ENCODE measurements around the gene PDGFA.

PDGFA gene

GRCh38 chr7:537911-538634, 18.4 kb upstream of the PDGFA start:
- no peak for DNase-seq (ENCODE audit: low read depth, low spot score)

GRCh38 chr7:536231-536630, 16.6 kb upstream of the PDGFA start:
- DNase-seq (ENCODE audit: low read depth, low spot score): no peak

- no peak for DNase-seq (ENCODE audit: low read depth, low spot score)
These were observed 15.3 kb upstream of the PDGFA start for GRCh38 chr7:534959-535358.

- no peak for DNase-seq (ENCODE audit: low read depth, low spot score)
These were observed 14.4 kb upstream of the PDGFA start for GRCh38 chr7:534075-534474.

GRCh38 chr7:533266-533665, 13.6 kb upstream of the PDGFA start:
- no peak for DNase-seq (ENCODE audit: low read depth, low spot score)

GRCh38 chr7:532379-533143, 12.9 kb upstream of the PDGFA start:
- no peak for DNase-seq (ENCODE audit: low read depth, low spot score)

- no peak for DNase-seq (ENCODE audit: low read depth, low spot score)
These were observed 12.1 kb upstream of the PDGFA start for GRCh38 chr7:531777-532176.

- no peak for DNase-seq (ENCODE audit: low read depth, low spot score)
These were observed 8.8 kb upstream of the PDGFA start for GRCh38 chr7:528451-528850.

GRCh38 chr7:527723-528122, 8.1 kb upstream of the PDGFA start:
- no peak for DNase-seq (ENCODE audit: low read depth, low spot score)

GRCh38 chr7:526460-527034, 6.9 kb upstream of the PDGFA start:
- DNase-seq (ENCODE audit: low read depth, low spot score): no peak

GRCh38 chr7:525740-526139, 6.1 kb upstream of the PDGFA start:
- DNase-seq (ENCODE audit: low read depth, low spot score): no peak

- no peak for DNase-seq (ENCODE audit: low read depth, low spot score)
These were observed 5.2 kb upstream of the PDGFA start for GRCh38 chr7:524800-525199.

GRCh38 chr7:523347-524336, 4.0 kb upstream of the PDGFA start:
- DNase-seq (ENCODE audit: low read depth, low spot score): no peak

- no peak for DNase-seq (ENCODE audit: low read depth, low spot score)
These were observed 3.3 kb upstream of the PDGFA start for GRCh38 chr7:522951-523314.

- DNase-seq (ENCODE audit: low read depth, low spot score): no peak
These were observed 2.7 kb upstream of the PDGFA start for GRCh38 chr7:522071-522950.

GRCh38 chr7:521221-522070, 1.8 kb upstream of the PDGFA start:
- no peak for DNase-seq (ENCODE audit: low read depth, low spot score)

- no peak for DNase-seq (ENCODE audit: low read depth, low spot score)
These were observed 986 bp upstream of the PDGFA start for GRCh38 chr7:520503-521161.

GRCh38 chr7:518630-519483, 789 bp downstream of the PDGFA start:
- no peak for DNase-seq (ENCODE audit: low read depth, low spot score)

Data from smooth muscle cell of the brain vasculature (primary cell).